ENCODE measurements around the gene DNASE1L3.

DNA sequence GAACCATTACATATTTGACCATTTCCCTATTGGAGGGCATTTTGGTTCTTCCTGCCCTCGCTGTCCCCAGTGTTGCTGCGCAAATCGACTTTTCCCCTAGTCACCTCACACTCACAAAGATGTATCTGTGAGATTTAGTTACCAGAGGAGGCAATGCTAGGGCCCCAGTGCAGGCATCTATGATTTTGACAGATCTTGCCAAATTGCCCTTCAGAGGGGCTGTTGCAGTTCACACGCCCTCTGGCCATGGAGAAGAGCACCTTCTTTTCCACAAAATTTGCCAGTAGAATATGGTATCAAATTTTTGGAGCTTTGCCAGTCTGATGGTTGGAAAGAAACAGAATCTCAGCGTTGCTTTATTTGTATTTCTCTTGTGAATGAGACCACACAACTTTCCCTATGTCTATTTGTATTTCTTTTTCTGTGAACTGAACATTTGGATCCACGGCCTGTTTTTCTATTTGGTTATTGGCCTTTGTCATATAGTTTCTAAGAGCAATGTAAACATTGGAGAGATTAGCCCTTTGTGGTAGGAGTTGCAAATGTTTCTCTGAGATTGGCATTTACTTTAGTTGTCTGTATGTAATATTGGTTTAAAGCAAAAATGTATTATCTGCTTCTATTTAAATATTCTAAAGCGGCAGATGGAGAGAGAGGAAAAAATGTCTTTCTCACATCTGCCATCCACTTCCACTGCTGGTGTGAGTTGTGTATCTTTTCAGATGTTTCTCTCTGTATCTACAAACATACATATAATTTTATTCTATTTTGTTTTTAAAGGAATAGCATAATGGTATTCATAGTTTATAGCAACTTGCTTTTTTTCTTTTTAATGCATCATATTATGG is 66.1 kb downstream of the DNASE1L3 start:
- TF ChIP-seq EP300 (IDR thresholded peaks at IDR 0.05; ENCODE audit: borderline replicate concordance in 1 of 2, low read depth in 2 of 2, low read length in 2 of 2) (no peak), FOSL1 (IDR thresholded peaks at IDR 0.05; ENCODE audit: insufficient read depth, low read depth, low read length) (no peak), POLR2A (IDR thresholded peaks at IDR 0.05; ENCODE audit: control extremely low read depth in 1 of 2, low read depth in 2 of 2, low read length in 2 of 2) (no peak), NRF1 (IDR thresholded peaks at IDR 0.05; ENCODE audit: low read depth, low read length) (no peak), SIN3A (conservative IDR thresholded peaks at IDR 0.05 in 1 of 2, IDR thresholded peaks at IDR 0.05 in 1 of 2; ENCODE audit: low read depth in 1 of 2, low read length in 2 of 2) (no peak), NANOG (IDR thresholded peaks at IDR 0.05; ENCODE audit: insufficient read depth, low read depth, low read length, poor library complexity, severe bottlenecking) (no peak), SP1 (IDR thresholded peaks at IDR 0.05; ENCODE audit: low read depth, low read length) (no peak), CHD2 (IDR thresholded peaks at IDR 0.05; ENCODE audit: low read length) (no peak), ZNF274 (IDR thresholded peaks at IDR 0.05; ENCODE audit: borderline replicate concordance, extremely low read depth, low read length) (no peak), MAFK (IDR thresholded peaks at IDR 0.05; ENCODE audit: low read depth, low read length) (no peak), JUND (IDR thresholded peaks at IDR 0.05; ENCODE audit: low read length) (no peak)
- TF ChIP-seq, protein P1, sequence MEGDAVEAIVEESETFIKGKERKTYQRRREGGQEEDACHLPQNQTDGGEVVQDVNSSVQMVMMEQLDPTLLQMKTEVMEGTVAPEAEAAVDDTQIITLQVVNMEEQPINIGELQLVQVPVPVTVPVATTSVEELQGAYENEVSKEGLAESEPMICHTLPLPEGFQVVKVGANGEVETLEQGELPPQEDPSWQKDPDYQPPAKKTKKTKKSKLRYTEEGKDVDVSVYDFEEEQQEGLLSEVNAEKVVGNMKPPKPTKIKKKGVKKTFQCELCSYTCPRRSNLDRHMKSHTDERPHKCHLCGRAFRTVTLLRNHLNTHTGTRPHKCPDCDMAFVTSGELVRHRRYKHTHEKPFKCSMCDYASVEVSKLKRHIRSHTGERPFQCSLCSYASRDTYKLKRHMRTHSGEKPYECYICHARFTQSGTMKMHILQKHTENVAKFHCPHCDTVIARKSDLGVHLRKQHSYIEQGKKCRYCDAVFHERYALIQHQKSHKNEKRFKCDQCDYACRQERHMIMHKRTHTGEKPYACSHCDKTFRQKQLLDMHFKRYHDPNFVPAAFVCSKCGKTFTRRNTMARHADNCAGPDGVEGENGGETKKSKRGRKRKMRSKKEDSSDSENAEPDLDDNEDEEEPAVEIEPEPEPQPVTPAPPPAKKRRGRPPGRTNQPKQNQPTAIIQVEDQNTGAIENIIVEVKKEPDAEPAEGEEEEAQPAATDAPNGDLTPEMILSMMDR (IDR thresholded peaks at IDR 0.05; ENCODE audit: control extremely low read depth in 1 of 3, insufficient read depth in 1 of 3, low read depth in 1 of 3, low read length in 3 of 3): no peak
- TF ChIP-seq, protein P2, sequence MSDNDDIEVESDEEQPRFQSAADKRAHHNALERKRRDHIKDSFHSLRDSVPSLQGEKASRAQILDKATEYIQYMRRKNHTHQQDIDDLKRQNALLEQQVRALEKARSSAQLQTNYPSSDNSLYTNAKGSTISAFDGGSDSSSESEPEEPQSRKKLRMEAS (IDR thresholded peaks at IDR 0.05): no peak

Measured in H1 (cell line).